ENCODE measurements around the gene DBNL.

Gene DBNL

DNA sequence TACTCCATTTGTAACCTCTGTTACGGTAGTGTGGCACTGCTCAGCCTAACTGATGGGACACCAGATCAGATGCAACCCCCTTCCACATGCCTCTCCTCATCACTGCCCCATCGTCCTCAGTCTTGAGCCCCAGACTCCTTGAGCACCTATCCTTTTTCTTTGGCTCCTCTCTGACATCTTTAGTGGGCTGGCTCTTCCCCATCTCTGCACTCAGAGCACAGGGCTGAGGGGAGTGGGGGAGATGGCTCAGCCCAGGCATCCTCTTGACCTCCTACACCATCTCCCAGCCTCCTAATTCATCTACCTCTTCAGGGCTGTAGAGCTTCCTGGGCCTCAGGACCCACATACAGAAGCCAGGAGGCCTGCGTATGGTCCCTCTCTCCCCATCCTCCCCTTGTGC is 39.3 kb downstream of the DBNL start:
- Histone ChIP-seq H2AFZ (ENCODE audit: low read depth, low read length, severe bottlenecking) (no peak overlapping the region), H4K20me1 (ENCODE audit: low read depth, low read length) (no peaks in the 10 kb centered on the region), H3K9me3 (ENCODE audit: insufficient read depth, low read length) (no peaks in the 10 kb centered on the region), H3K27ac (ENCODE audit: low read depth, low read length) (no peak overlapping the region), H3K27me3 (ENCODE audit: low read length) (no peaks in the 10 kb centered on the region), H3K4me2 (ENCODE audit: low read depth, low read length, poor library complexity, severe bottlenecking) (no peak overlapping the region), H3F3A (ENCODE audit: insufficient read depth) (peaks cover 14% of the 10 kb centered on the region), H3K36me3 (ENCODE audit: low read length) (no peaks in the 10 kb centered on the region), H3K4me3 (ENCODE audit: insufficient read depth, low read length, poor library complexity, severe bottlenecking) (no peak overlapping the region), H3K9ac (ENCODE audit: low read length) (0 out of 2 replicates have a peak overlapping the region, but pooled peaks have one; percentile 1), H3K79me2 (ENCODE audit: insufficient read depth, low read length) (peaks cover 9% of the 10 kb centered on the region; the same call in 1 of the 2 replicates), H3K9me2 (replicated peaks; ENCODE audit: insufficient read depth, low read length) (no peaks in the 10 kb centered on the region)
- TF ChIP-seq EZH2phosphoT487 (conservative IDR thresholded peaks at IDR 0.05; ENCODE audit: low read length): no peak
- TF ChIP-seq, protein P1, sequence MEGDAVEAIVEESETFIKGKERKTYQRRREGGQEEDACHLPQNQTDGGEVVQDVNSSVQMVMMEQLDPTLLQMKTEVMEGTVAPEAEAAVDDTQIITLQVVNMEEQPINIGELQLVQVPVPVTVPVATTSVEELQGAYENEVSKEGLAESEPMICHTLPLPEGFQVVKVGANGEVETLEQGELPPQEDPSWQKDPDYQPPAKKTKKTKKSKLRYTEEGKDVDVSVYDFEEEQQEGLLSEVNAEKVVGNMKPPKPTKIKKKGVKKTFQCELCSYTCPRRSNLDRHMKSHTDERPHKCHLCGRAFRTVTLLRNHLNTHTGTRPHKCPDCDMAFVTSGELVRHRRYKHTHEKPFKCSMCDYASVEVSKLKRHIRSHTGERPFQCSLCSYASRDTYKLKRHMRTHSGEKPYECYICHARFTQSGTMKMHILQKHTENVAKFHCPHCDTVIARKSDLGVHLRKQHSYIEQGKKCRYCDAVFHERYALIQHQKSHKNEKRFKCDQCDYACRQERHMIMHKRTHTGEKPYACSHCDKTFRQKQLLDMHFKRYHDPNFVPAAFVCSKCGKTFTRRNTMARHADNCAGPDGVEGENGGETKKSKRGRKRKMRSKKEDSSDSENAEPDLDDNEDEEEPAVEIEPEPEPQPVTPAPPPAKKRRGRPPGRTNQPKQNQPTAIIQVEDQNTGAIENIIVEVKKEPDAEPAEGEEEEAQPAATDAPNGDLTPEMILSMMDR (IDR thresholded peaks at IDR 0.05; ENCODE audit: insufficient read depth, low read length, poor library complexity, severe bottlenecking): no peak

DNA sequence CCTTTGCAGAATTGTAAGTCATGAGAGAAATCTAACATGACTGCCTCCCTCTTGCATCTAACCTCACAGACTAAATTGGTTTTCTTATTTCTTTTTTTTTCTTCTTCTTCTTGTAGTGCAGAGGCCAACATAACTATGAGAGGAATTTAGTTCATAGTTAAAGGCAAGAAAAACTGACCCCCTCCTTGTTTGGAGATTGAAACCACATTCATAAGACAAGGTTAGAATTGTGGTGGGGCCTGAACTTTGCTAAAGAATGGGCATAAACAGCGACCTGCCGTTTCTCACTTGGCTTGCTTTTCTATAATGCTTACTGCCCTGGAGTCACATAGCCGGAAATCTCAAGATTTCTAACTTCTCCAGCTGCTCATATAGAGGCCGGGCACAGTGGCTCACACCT is 40.2 kb downstream of the DBNL start:
- Histone ChIP-seq H3K27ac (ENCODE audit: low read depth, low read length) (no peak overlapping the region), H3F3A (ENCODE audit: insufficient read depth) (peaks cover 14% of the 10 kb centered on the region), H3K27me3 (ENCODE audit: low read length) (no peaks in the 10 kb centered on the region), H3K9me3 (ENCODE audit: insufficient read depth, low read length) (no peaks in the 10 kb centered on the region), H3K9me2 (replicated peaks; ENCODE audit: insufficient read depth, low read length) (no peaks in the 10 kb centered on the region), H2AFZ (ENCODE audit: low read depth, low read length, severe bottlenecking) (no peak overlapping the region), H3K36me3 (ENCODE audit: low read length) (no peaks in the 10 kb centered on the region), H4K20me1 (ENCODE audit: low read depth, low read length) (no peaks in the 10 kb centered on the region), H3K9ac (ENCODE audit: low read length) (no peak overlapping the region), H3K79me2 (ENCODE audit: insufficient read depth, low read length) (peaks cover 9% of the 10 kb centered on the region; the same call in 1 of the 2 replicates), H3K4me3 (ENCODE audit: insufficient read depth, low read length, poor library complexity, severe bottlenecking) (no peak overlapping the region), H3K4me2 (ENCODE audit: low read depth, low read length, poor library complexity, severe bottlenecking) (no peak overlapping the region)
- TF ChIP-seq EZH2phosphoT487 (conservative IDR thresholded peaks at IDR 0.05; ENCODE audit: low read length): no peak
- TF ChIP-seq, protein P1 (IDR thresholded peaks at IDR 0.05; ENCODE audit: insufficient read depth, low read length, poor library complexity, severe bottlenecking): no peak

DNA sequence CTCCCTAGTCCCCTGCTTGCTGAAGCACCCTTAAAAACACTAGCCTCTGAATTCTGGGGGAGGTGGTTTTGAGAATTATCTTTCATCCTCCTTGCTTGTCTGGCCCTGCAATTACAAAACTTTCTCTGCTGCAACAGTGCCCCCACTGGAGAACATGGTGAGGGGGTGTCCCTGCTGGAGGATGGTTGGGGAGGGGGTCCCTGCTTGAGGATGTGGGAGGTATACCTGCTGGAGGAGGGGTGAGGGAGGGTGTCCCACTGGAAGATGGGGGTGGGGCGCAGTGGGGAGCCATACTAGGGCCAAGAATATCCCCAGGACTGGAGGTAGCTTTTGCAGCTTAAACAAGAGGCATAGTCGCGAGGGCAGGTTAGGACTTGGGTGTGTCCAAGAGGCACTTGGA is 41.0 kb downstream of the DBNL start:
- no peaks in the 10 kb centered on the region for H3K36me3 ChIP-seq (ENCODE audit: low read length)
- no peaks in the 10 kb centered on the region for H3K9me3 ChIP-seq (ENCODE audit: insufficient read depth, low read length)
- no peak overlapping the region for H3K4me2 ChIP-seq (ENCODE audit: low read depth, low read length, poor library complexity, severe bottlenecking)
- H3F3A ChIP-seq (ENCODE audit: insufficient read depth): peaks cover 14% of the 10 kb centered on the region
- peaks cover 9% of the 10 kb centered on the region; the same call in 1 of the 2 replicates for H3K79me2 ChIP-seq (ENCODE audit: insufficient read depth, low read length)
- H2AFZ ChIP-seq (ENCODE audit: low read depth, low read length, severe bottlenecking): no peak overlapping the region
- no peak overlapping the region for H3K9ac ChIP-seq (ENCODE audit: low read length)
- no peak for TF ChIP-seq EZH2phosphoT487 (conservative IDR thresholded peaks at IDR 0.05; ENCODE audit: low read length)
- TF ChIP-seq, protein P1 (IDR thresholded peaks at IDR 0.05; ENCODE audit: insufficient read depth, low read length, poor library complexity, severe bottlenecking): peak; percentile 39
- no peaks in the 10 kb centered on the region for H3K9me2 ChIP-seq (replicated peaks; ENCODE audit: insufficient read depth, low read length)
- H3K4me3 ChIP-seq (ENCODE audit: insufficient read depth, low read length, poor library complexity, severe bottlenecking): no peak overlapping the region
- H3K27me3 ChIP-seq (ENCODE audit: low read length): no peaks in the 10 kb centered on the region
- H4K20me1 ChIP-seq (ENCODE audit: low read depth, low read length): no peaks in the 10 kb centered on the region
- H3K27ac ChIP-seq (ENCODE audit: low read depth, low read length): no peak overlapping the region

All from SU-DHL-6 (cell line).